KBM-7 (cell line): ENCODE data around the gene EYS.
A peak's percentile ranks its signal among the peaks of the same experiment; 100 is the strongest.
"Not testable (repeated sequence)": the region's sequence is repeated elsewhere in the genome, so short reads cannot be mapped to it uniquely, and the experiment has no call there.

ENCODE experiments used
- DNase-seq: peaks from one replicate; pipeline ENCODE4 v3.0.0-alpha.2; 2015
- in situ Hi-C: fragments of 300-500 bp; cut with MboI; formaldehyde crosslinking; loops from 2 replicates; pipeline ENCODE4 v1.14.3; 2020; ENCODE audit warnings: low sequenced_read_pairs, low pct_unique_long_range_greater_than_20kb, mixed read lengths

The EYS gene

DNA sequence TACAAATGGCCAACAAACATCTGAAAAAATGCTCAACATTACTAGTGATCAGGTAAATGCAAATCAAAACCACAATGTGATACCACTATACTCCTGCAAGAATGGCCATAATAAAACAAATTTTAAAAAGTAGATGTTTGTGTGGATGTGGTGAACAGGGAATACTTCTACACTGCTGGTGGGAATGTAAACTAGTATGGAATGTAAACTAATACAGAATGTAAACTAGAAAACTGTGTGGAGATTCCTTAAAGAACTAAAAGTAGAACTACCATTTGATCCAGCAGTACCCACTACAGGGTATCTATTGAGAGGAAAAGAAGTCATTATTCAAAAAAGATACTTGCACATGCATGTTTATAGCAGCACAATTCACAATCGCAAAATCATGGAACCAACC is 1878.3 kb downstream of the EYS start:
- in situ Hi-C loops, DNase-seq: not testable (repeated sequence)

- no peak for DNase-seq
- in situ Hi-C loops: no loop called here
Measured at GRCh38 chr6:63824722-63825121, 1882.3 kb downstream of the EYS start.

DNA sequence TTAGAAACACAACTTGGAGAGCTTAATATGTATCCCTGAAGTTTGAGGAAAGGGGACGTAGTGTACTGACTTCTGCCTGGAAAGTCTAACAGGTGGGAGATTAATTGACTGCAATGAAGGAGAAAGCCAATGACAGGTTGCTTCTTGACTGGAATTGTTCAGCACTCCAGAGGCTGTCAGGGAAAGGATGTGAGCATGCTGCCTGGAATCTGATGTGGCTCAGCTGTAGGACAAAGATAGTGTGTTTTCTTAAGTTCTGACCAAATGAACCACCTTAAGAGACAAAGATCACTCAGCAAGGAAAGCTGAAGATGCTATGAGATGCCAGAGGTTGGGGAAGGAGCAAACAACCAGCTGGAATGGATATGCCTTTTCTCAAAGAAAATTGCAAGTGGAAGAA is 1885.6 kb downstream of the EYS start:
- DNase-seq: no peak
- in situ Hi-C loops: no loop called here

DNA sequence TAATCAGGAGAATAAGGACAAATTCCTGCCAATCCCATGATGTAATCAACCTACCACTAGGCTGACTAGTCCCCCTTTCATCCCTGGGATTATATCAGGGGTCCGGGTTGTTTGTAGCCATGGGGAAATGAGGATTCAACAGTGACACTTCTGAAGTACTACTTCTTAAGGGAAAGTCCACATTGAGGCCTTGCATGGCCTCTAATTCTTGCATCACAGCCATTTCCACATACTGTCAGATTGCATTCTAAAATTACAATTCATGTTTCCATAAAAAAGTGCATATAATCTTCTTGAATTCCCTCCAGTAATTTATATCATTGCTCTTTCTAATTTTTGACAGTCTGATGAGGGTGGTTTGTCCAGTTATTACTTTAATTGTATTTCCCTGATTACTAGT is 1887.2 kb downstream of the EYS start:
- no peak for DNase-seq
- in situ Hi-C loops: no loop called here

DNA sequence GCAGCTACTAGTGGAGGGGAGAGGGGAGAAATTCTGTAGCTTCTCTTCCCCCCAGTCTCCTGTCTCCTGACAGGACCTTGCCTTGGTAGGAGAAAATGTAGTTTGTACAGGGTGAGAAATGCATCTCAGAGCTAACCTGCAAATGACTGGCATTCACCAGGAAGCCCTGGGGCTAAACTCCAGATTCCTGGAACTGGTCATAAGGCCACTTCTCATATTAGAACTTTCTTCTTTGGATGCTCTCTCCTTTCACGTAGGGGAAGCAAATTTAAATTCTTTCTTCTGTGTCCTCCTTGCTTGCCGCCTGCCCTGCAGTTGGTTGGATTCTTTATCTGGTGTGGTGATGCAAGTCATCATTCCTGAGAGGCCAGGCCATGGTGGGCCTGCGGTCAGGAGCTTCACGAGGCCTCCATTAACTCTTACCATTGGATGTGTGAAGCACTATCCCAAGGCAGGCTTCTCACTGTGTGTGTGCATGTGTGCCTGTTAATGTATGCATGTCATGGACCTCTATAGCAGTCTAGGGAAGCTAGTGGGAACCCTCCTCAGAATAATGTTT is 1889.5 kb downstream of the EYS start:
- DNase-seq: no peak
- in situ Hi-C loops: no loop called here

DNA sequence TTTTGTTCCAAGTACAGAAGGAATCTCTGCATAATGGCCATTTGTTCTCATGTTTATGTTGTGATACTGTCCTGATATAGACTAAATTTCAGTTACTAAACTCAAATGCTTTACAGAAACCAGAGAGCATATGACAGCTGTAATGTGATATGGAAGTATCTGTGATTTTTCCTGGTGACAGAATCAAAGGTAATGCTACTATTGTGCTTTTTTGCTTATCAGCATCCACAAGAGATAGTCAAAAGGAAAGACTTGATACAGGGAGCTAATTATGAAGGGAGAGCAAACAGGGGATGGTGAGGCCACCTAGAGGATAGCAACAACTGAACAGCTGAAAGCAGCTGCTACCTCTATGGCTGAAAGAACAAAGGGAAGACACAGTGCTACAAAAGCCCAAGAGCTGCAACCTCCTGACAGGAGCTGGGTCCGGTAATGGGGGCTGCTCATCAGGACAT is 1890.0 kb downstream of the EYS start:
- peak; percentile 10 for DNase-seq
- in situ Hi-C loops: no loop called here

DNA sequence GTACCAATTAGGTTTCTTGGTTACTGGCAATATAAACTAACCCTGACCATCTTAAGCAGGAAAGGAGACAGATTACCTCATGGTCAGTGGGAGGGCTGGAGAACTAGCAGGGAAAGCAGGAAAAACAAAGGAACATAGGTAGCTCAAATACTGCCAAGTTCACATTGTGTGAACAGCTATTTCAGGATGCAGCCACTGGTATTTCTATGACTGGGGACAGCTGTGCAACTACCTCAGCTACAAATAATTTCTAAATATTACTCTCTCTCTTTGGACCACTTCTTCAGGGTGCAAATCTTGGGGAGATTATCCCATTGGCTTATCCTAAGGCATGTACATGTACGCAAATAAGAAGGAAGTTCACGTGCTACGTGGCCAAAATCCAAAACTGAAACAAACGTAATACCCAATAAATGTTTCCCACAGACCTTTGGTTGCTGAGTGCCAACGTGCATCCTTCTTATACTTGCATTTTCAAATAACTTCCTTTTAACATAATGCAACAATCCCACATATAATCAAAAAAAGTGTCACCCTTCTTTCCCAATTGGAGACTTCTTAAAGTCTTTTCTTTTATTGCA is 1890.5 kb downstream of the EYS start:
- in situ Hi-C loops: no loop called here
- DNase-seq: no peak

GRCh38 chr6:63814459-63814858 is 1892.6 kb downstream of the EYS start:
- in situ Hi-C loops: no loop called here
- no peak for DNase-seq

DNA sequence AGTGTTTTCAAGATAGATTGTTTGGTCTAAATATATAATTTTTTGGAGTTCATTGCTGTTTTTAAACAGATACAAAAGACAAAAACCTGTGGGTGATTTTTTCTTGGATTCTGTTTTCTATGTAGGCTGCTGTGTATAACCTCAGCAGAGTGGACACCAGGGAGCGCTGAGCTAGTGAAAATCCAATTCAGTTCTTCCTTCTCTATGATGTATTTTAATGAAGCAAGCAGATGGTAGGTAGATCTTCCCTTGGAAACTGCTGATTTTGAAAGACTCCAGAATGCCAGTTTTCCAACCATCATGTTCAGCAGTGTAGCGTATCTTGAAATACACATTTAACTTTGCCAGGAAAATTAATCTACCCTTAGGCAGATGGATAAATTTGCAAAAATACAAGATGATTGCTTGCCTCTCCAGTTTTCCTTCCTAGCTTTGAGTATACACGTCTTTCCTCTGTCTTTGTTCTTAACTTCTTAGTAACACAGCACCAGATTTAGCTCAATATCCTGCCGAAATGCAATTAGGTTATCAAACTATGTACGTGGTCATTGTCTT is 1893.4 kb downstream of the EYS start:
- no peak for DNase-seq
- in situ Hi-C loops: no loop called here

GRCh38 chr6:63808576-63808975 is 1898.5 kb downstream of the EYS start:
- in situ Hi-C loops: no loop called here
- no peak for DNase-seq

DNA sequence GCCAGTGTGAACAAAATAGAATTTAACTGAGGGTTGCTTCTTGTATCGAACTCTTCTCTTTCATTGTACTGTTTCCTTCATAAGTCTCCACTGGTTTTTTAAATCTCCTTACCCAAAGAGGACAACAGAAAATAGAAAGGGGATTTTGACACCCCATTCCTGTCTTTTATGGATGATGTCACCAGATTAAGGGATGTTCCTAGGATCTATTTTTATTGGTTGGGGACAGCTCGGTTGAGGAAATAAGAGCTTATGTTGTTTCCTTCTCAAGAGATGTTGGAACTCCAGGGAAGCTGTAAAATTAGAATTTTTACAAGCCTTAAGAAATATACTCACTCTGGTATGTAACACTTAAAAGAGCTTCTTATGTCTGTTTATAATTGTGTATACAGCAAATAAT is 1900.0 kb downstream of the EYS start:
- DNase-seq: peak; percentile 11
- in situ Hi-C loops: no loop called here

GRCh38 chr6:63806573-63806913 is 1900.5 kb downstream of the EYS start:
- DNase-seq: peak; percentile 47
- in situ Hi-C loops: no loop called here

DNA sequence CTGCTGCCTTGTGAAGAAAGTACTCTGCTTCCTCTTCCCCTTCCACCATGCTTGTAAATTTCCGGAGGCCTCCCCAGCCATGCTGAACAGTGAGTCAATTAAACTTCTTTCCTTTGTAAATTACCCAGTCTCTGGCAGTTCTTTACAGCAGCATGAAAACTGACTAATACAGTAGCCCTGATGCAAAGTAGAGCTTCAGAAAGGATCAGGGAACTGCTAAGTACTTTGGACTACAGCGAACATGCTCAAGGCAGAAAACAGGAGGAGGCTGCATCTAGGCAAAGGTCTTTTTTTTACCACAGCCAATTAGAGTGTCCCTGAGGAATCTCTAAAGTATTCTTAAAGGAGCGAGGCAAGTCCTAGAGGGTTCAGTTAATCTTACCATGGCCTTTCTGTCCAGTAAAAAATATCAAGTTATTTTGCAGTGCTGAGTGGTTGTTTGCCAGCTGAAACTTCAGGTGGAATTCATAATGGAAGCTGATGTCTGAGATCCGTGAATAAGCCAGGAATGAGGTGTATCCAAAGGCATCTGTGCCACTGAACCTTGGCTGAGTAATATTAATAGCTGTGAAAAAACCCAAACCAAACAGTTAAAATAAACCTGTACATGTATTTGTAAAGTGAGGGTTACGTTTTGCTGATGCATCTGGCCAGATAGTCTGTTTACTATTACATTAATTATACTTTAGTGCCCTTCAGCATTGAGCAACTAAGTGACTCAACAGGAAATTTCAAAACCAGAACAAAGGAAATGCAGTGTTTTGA is 1901.0 kb downstream of the EYS start:
- DNase-seq: peak; percentile 62
- in situ Hi-C loops: no loop called here

- in situ Hi-C loops: no loop called here
- DNase-seq: no peak
Measured at GRCh38 chr6:63805345-63805744, 1901.7 kb downstream of the EYS start.

GRCh38 chr6:63804381-63804956 is 1902.6 kb downstream of the EYS start:
- peak; percentile 10 for DNase-seq
- in situ Hi-C loops: no loop called here

GRCh38 chr6:63803371-63803770 is 1903.7 kb downstream of the EYS start:
- DNase-seq: no peak
- in situ Hi-C loops: no loop called here

DNA sequence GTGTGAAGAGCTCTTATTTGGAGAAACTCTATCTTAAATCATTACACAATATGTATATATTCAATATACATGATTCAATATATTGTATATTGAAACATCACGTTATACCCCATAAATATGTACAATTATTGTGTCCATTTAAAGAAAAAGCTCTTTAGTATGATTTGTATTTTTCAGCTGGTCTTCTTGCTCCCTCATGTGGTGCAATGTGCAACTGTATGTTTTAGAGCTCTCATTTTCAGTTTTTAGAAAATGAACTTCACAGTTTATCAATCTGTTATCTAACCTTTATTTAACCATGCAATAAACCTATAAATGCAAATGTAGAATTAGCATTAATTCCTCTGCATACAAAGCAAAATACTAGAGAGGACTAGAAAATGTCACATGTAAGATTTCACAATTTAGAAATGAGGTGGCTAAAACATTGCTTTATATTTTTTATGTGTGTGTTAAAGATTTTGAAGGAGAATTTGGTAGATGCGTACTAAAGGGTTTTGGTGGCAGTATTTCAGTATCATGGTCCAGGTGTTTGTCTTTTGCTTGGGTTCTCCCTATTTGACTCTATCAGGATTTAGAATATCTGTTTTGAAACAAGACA is 1904.3 kb downstream of the EYS start:
- in situ Hi-C loops: no loop called here
- DNase-seq: peak; percentile 43

GRCh38 chr6:63800386-63800785 is 1906.6 kb downstream of the EYS start:
- DNase-seq, in situ Hi-C loops: not testable (repeated sequence)

DNA sequence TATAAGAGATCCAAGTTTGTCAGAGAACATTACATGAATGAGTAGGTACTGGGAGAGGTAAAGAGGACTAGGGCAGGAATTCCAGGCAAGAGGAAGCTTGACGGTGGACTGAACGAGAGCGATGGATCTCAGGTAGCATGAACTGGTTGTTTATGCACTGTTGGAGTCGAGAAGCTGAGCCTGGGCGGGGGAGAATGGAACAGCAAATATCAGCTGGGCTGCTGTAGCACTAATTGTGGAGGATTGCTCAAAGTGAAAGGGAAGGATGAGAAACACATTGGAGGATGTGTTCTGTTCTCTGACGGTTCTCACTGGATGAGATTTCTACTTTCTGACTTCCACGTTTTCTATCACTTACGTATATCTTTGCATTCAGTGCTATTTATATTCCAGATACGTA is 1907.2 kb downstream of the EYS start:
- DNase-seq: no peak
- in situ Hi-C loops: no loop called here

DNA sequence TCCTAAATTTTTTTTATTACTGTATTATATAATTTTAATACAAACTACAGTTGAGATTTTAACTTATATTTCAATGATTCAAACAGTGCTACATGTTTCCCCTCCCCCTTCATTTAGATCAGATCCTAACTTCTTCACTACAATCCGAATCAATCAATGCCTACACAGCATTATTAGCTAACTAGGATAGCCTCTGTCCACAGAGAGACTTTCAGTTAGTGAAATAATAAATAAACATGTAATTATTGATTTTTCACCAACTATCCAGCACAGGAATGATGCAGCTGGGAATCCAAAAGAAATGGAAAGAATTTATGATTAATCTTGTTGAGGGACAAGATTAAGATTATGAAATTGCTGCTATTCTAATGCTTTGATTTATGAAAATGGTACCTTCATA is 1907.7 kb downstream of the EYS start:
- in situ Hi-C loops: no loop called here

More for the DNA sequence above, 1907.7 kb downstream of the EYS start:
- DNase-seq: no peak
